Activated gamma-delta T cell (primary cell): Measurements from ENCODE around the gene MEGF11.

ENCODE experiments used
- DNase-seq: peaks from one replicate; lab custom pipeline; 2025; lab: John Stamatoyannopoulos, UW

The MEGF11 gene

DNA sequence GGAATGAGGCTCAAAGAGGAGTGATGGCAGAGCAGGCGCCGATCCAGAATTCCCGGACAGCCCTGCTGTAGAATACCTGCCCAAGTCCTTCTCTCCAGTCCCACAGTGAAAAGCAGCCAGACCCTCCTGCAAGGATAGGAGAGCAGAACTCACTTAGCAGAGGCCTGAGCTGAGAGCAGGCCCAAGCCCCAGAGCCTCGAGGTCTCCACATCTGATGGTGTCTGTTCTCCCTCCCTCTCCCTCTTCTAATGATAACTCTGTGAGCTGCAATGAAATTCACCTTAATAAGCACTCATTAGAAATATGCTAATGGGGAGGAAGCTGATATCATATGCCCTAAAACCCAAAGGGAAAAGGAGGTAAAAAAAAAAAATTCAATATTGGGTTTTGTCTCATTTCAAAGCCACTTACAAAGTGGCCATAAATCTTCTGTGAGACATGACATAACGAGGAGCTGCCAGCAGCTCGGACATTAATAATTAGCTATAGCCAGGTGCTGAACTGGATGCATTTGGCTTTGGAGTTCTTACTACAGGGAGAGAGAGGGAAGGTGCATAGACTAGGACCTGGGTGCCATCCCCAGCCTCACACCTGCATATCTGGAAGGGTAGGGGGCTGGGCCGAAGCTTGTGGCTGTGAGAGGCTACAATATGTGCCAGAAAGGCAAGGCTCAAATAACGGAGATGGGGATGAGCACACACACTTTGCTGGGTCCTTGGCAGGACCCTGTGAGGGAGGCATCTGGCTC, 108.4 kb downstream of the MEGF11 start:
- no peak for DNase-seq

DNA sequence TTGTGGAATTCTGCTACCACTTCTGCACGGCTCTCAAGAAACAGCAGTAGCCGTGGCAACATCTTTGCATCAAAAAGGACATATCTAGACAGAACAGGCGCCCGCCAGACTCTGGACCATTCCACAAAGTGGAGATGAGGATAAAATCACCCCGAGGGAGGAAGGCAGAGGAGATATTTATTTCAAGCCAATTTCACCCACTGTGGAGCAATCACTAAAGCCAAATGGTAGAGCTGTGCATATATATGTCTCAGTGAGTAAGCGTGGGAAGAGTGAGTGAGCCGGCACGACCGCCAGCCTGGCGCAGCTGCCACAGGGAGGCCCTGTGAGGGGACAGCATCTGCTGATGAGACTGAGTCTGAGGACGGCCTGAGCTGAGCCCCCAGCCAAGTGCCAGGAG, 111.3 kb downstream of the MEGF11 start:
- DNase-seq, result no peak

DNA sequence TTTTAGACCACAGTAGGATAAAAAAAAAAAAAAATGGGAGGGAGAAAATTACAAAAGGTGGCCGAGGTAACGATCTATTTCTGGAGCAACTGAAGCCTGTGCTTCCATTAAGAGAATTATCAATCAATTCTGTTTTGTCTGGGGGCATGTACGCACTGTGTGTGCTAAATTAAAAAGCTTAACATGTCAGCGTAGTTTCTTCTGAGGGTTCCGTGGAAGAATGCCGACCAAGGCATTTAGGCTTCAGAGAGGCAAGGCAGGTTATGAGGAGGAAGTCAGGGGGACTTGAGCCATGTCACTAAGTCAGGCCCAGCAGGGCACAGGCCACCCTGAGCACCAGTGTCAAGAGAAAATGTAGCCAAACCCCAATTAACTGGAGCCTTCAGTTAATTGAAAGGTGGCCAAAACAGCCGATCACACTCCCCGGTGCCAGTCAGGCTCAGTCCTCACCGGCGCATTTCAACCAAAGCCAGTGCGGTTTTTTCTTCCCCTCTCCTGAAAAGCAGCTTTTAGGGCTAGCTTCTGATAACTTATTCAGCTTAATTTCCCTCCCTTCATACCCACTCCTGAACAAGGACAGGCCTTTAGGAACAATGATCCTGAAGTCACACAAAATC, 113.9 kb downstream of the MEGF11 start:
- DNase-seq, result no peak

DNA sequence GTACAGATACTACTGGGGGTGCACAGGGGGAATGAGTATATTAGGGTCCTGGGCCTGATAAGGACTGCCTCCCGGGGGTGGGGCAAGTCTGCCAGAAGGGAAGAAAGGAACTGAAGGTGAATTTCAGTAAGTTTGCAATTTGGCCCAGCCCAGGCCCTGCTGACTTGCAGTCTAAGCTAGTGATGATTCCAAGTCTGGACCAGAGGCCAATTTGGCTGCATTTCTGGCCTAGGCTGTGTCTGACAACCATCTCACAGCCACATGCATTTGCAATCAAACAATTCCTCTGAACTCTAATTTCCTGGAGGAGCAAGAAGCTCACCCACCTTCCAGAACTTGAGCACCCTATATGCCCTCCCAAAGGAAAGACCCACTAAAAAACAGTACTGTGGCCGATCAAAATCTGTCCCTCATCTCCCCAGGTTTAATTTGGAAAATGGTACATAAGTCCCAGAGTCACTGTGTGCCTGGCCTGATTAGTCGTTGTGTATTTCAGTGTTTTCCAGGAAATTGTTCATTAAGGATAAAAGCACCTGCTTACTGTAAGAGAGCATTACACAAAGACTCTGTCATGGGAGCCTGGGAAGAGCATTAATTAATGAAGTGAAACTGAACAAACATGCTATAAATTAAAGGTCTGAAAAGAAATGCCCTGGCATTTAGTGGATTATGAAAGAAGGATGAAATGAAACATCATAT, 114.5 kb downstream of the MEGF11 start:
- DNase-seq, result no peak

DNA sequence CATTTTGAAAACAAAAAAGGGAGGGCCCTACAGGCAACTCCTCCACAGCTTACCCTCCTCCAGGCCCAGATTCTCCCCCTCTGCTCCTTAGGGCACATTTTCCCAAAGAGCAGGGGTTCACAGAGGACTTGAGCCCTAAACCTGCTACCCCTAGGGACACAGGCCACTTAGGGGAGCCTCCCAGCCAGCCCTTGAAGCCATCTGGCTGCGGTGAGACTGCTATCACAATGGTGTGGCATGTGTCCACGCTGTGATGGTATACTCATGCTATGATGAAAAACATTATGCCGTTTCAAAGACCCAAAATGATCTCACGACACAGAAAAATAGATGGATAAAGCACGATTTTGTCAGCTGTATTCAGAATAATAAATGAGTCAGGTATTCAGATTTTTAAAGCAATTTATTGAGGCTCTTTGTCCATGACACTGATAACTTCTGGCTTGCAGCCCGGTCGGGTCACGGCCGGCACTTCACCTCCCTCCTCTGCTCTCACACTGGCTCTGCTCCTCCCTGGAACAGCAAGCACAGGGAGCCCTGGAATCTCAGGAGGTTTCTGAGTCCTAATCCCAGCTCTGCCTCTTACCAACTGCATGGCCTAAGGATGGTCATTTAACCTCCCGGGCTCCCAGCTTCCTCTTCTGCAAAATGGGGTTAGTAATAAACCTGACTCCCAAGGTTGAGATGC, 115.3 kb downstream of the MEGF11 start:
- no peak for DNase-seq

DNA sequence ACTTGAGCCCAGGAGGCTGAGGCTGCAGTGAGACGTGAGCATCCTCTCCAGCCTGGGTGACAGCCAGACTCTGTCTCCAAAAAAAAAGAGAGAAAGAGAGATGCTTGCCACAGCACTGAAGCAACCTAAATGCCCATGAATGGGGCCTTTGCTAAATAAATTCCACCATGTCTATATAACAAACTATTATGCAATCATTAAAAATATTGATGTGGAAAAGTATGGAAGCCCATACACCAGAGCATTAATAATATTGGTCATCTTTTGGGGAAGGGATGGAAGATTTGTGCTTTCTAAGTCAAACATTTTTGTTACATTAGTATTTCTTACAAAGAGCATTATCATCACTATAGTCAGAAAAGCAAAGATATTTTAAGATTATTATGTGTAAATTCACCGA, 116.6 kb downstream of the MEGF11 start:
- no peak for DNase-seq

DNA sequence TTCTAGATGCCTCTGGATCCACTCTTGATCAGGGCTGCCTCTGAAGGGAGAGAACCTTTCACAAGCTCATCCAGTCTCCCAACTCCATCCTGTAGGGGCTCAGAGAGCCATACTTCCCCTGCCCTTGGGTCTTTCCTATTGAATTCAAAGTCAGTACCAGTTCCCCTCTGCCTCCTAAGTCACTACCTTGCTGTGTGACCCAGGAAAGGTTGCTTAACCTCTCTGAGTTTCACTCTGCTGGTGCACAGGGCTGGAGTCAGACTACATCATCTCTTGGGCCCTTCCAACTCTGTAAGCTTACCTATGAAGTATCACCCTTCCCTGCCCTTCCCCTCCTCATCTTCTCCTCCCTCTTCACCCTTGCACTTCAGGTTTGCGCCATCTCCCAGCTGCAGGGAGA, 117.9 kb downstream of the MEGF11 start:
- DNase-seq, result no peak

DNA sequence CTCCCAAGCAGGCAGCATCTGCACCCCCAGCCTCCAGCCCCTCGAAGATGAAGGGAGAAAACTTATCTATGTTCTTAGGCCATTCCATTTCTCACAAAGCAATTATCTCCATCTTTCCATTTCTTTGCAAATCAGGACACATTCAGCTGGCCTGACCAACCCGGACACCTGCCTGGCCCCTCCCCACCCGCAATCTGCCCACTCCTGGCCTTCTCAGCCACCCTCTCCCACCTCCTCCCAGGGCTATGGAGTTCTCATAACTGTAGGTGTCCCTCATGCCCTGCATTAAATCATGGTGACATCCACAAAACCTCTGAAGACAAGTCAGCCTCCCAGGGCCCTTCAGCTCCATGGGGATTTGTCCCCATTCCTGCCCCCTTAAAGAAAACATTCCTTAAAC, 119.3 kb downstream of the MEGF11 start:
- no peak for DNase-seq

DNA sequence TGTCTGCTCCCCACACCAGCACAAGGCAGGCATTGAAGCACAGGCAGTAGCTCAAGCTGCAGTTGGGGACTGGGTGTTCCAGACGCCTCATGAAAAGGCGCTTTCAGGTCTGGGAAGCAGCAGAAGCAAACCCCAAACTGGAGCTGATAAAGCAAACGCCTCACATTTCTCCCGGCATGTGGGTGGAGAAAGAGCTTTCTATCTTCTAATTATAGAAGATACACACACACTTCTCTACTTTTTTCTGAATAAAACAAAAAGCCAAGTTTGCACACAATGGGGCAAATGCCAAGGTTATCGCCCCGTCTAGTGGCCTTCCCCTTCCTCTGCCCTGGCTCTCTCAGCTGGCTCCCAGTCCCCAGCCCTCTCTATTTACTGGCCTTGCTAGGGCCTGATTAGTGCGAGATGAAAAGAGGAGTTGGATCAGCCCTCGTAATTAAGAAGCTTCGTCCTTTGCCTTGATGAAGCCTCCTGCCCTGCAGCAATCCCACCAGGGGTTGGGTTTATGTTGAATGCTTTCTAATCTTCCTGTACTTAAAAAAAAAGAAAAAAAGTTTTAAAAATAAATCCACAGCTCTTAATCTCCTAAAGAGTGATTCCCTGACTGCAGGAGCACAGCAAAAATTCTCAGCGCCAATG, 120.2 kb downstream of the MEGF11 start:
- no peak for DNase-seq

DNA sequence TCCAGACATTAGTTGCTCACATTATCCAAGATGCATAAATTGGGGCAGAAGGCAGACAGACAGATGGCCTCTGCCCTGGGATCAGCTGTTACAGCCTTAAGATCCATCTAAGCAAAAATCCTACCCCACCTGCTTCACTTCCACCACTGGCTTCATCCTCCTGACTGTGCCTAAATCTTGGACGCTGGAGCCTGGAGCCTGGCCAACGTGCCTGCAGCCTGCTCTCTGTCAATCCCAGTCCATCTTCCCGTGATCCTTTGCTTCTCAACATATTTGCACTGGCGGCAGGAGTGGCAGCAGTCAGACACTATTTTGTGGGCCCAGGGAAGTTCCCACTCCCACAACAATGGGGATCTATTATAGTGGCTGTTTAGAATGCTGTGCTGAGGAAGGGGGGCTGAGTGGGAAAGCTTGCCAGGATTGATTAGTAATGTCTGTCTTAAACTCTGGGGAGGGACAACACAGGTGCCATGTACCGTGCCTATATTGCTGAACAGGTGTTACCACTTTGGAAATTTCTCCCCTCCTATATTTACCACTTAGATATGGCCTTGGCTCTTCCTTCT, 121.2 kb downstream of the MEGF11 start:
- DNase-seq, result no peak

DNA sequence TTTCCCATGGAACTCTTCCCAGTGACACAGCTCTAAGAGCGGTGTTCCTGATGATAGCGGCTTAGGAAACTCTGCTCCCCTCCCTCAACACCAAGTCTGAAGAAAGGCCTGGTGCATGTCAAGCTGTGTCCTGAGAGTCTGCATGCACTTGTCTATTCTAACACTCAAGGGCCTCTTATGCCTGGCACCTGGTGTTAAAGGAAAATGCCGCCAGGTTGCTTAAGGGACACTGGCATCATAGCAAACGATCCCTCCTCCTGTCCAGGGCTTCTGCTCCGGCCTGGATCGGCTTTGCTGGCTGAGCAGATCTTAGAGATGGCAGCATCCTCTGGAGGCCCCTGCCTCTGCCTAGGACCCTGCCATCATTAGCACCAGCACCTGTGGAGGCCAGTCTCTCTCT, 121.7 kb downstream of the MEGF11 start:
- no peak for DNase-seq

DNA sequence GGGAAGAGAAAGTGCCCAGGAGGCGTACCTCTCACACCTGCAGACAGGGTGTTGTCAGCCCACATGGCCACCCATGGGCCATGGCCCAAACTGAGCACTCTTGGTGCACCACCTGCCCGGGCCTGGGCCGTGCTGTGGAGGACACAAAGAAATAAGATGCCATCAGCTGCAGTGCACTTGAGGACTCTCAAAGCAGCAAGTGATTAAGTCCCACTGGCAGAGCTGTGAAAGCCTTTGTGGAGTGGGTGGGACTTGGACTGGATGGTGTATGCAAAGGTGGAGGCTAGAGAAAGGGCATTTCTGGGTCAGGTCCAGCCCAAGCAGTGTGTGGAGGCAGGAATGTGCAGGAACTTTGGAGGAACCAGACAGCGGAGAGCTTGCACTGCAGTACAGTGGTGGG, 122.3 kb downstream of the MEGF11 start:
- no peak for DNase-seq

DNA sequence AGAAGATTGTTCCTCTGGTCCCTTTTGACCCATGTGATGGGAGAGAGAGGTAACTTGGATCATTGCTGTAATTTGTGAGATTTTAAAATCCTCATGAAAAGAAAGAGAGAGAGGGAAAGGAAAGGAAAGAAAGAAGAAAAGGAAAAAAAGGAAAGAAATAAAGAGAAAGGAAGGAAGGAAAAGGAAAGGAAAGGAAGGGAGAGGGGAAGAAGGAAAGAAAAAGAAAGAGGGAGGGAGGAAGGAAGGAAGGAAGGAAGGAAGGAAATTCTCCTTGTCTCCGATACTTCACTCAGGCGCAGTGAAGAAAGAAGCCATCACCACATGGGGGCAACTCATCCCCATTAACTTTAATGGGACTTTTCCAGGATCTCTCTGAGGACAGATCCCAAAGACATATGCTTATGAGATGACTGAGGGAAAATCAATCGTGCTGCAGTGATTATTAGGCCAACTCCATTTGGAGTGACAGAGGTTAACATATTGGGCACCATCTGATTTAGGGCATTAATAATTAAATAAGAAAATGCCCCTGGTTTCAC, 123.0 kb downstream of the MEGF11 start:
- no peak for DNase-seq

DNA sequence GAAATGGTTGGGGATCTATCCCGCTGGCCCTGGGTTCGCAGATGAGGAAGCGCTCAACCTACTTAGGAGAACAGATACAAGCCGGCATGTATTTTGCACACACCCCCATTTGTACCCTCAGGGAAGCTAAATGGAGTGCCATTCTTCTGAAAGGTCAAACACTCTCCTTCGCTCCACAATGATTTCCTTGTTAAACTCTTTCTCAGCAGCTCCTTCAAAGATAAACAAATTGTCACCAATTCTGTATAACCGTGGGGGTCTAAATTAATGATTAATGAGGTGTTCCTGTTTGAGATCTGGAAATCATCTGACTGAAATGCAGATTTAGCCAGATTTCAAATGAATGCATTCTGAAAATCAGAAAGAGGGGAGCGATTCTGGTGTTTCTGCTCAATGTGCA, 124.0 kb downstream of the MEGF11 start:
- no peak for DNase-seq

DNA sequence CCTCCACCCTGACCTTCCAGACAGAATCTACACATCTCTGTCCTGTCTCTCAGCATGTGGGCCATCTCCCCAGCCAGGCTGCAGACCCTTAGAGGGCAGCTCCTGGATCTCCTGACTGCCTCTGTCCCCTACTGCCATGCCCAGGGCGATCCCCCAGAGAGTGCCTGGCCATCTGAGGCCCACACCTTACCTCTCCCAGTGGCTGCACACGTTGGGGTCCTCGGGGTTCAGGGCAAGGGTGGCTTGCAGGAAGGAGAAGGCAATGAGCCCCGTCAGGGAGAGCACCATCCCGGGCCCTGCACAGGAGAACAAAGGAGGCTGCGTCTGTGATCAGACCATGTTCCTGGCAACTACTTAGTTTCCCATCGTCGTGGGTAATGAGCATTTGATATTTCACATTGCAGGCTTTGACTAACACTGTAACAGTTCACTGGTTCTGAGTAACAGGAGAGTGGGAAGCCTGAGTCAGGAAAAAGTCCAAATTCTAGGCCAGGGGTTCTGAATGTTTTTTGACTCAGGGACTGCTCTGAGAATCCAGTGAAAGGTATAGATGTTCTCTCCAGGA, 125.4 kb downstream of the MEGF11 start:
- no peak for DNase-seq

DNA sequence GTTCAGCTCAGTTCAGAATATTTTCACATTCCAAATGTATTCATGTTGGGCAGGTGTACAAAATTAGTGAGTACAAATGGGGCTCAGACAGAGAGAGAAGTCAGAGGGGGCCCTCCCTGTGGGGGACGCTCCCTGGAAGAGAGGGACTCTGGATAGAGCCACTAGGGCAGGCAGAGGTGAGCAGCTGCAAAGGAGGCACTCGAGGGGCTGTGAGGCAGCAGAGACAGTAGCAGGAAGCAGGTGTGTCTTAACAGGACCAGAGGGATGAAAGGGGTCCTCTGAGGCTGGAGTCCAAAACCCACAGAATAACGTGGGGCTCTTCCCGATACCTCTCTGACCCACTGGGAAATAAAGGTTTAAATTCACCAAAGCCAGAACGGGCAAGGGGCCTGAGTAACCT, 127.1 kb downstream of the MEGF11 start:
- DNase-seq, result no peak

DNA sequence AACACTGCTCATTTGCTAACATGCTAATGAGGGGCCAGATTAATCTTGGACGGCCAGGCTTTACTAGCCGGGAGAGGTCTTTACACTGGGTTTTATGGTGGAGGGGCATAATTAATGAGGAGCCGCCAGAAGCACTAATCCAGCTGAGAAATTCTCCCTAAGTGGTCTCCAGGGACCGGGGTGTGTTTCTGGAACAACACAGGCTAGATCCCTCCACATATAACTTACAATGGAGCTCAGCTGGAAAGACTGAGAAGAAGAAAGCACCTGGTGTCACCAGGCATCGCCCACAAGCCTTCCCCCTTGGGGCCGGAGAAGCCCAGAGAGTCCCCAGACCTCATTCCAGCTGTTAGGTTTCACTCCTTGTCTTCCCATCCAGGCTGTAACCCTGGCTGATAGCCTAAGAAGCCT, 127.5 kb downstream of the MEGF11 start:
- no peak for DNase-seq

DNA sequence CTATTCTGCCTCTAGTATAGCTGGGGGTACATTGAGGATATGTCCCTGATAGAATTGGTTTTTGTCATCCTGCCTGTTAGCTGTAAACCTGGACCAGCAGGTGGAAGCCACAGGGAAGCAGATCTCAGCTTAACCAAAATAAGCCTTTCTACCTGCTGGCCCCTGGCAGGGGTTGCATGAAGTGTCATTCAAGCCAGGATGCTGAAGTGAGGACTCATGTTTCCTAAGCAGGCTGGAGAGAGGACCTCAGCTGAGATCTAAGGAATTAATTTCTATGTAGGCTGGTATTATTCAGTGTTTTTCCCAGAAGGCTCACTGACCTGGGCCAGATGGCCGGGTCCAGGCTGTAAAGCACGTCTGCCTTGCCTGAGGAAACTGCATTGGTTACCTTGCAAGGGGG, 128.9 kb downstream of the MEGF11 start:
- no peak for DNase-seq

DNA sequence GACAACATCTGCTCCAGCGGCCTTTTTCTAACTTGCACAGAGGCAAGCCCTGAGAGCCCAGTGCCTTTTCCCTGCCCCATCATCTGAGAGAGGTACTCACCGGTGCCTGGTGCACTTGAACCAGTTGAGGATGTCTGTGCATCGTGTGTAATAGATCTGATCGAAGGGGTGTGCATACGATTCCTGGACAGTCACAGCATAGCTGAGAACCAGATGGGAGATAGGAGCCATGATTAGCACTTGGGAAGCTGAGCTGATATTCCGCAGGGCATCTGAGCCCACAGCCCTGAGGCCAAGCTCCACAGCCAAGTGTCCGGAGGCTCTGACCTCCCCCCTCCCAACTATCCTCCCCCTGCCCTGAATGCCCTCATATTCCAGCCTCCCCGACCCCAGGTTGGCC, 129.8 kb downstream of the MEGF11 start:
- DNase-seq, result no peak

DNA sequence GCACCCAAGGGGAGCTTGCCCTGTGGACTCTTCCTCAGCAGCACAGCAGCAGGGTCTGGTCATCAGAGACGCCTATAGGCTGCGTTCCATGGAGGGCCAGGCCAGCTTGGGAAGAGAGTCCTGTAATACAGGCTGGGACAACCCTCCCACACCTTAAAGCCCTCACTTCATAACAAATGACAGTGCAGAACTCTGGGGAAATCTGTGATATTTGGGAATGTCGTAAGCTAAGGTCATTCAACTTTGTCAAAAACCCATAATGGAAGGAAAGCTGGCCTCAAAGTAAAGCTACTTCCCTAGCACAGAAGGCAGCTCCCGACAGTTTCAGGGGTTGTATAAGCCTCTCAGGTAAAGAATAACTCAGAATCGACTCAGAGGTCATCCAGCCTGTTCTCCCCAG, 133.1 kb downstream of the MEGF11 start:
- no peak for DNase-seq

DNA sequence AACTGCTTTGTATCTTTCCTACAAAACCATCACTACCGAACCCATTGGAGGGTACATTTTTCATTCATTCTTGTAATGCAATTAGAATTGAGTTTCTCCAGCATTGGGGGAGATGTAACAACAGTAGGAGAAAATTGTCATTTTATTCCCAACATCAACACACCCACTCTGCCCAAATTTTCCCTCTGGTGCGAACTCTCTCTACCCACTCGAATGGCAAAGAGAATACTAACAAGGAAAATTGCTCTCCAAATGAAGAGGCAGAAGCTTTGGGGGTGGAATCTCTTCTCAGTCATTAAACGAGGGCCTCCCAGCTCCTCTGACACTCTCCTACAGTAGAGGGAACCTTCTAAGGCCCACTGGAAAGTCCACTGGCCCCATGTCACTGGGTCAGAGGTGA, 135.7 kb downstream of the MEGF11 start:
- no peak for DNase-seq
